Neural cell (in vitro differentiated cells): ENCODE data around the gene ZNF439. TPM values are rescaled to one million over a fixed set of nuclear protein-coding genes. Genes with fewer than 3 reads are reported as not detected.
"Not testable (repeated sequence)": the region's sequence is repeated elsewhere in the genome, so short reads cannot be mapped to it uniquely, and the experiment has no call there.

ENCODE experiments used
- H2AFZ ChIP-seq: fragments of 200-600, 300-800 bp; sonication (generic), shearing (Covaris generic); 2 replicates; pipeline ENCODE4 v1.6.0; 2014; ENCODE audit warnings: low read depth, mild to moderate bottlenecking, antibody characterized with exemption, low read length, moderate library complexity
- H3F3A ChIP-seq: fragments of 200-600 bp; shearing (Covaris generic); 2 replicates; pipeline ENCODE4 v1.6.1; 2016; ENCODE audit warnings: mild to moderate bottlenecking, moderate library complexity, mixed read lengths, antibody characterized with exemption, low read length; ENCODE audit not compliant: insufficient read depth, poor library complexity, severe bottlenecking
- H3K27ac ChIP-seq: fragments of 200-600, 300-800 bp; sonication (generic), shearing (Covaris generic); 2 replicates; pipeline ENCODE4 v1.5.1; 2014; ENCODE audit warnings: mild to moderate bottlenecking, low read length, moderate library complexity
- H3K27me3 ChIP-seq: fragments of 300-800, 200-600 bp; sonication (generic), shearing (Covaris generic); 2 replicates; pipeline ENCODE4 v1.6.0; 2014; ENCODE audit warnings: mild to moderate bottlenecking, low read depth, low read length, moderate library complexity; ENCODE audit not compliant: insufficient read depth
- H3K36me3 ChIP-seq: fragments of 300-800, 200-600 bp; sonication (generic), shearing (Covaris generic); 2 replicates; pipeline ENCODE4 v1.5.1; 2014; ENCODE audit warnings: mild to moderate bottlenecking, antibody characterized with exemption, low read length, moderate library complexity; ENCODE audit not compliant: insufficient read depth
- H3K4me2 ChIP-seq: fragments of 300-800, 200-600 bp; sonication (generic), shearing (Covaris generic); 2 replicates; pipeline ENCODE4 v1.6.0; 2014; ENCODE audit warnings: mild to moderate bottlenecking, low read length
- H3K4me3 ChIP-seq: fragments of 300-800, 200-600 bp; sonication (generic), shearing (Covaris generic); 2 replicates; pipeline ENCODE4 v1.5.1; 2014; ENCODE audit warnings: mild to moderate bottlenecking, low read length, moderate library complexity
- H3K79me2 ChIP-seq: fragments of 200-600 bp; shearing (Covaris generic); replicated peaks from 2 replicates; pipeline ENCODE4 v1.6.0; 2014; ENCODE audit warnings: mild to moderate bottlenecking, low read length, moderate library complexity; ENCODE audit not compliant: insufficient read depth
- H3K9ac ChIP-seq: fragments of 300-800, 200-600 bp; sonication (generic), shearing (Covaris generic); 2 replicates; pipeline ENCODE4 v1.6.1; 2016; ENCODE audit warnings: mild to moderate bottlenecking, low read length, mixed read lengths
- H3K9me2 ChIP-seq: fragments of 200-600 bp; shearing (Covaris generic); 2 replicates; pipeline ENCODE4 v1.6.1; 2016; ENCODE audit warnings: mild to moderate bottlenecking, low read length, mixed read lengths; ENCODE audit not compliant: insufficient read depth
- H3K9me3 ChIP-seq: fragments of 200-600, 300-800 bp; sonication (generic), shearing (Covaris generic); 2 replicates; pipeline ENCODE4 v1.6.1; 2016; ENCODE audit warnings: mild to moderate bottlenecking, mixed run types, low read length, moderate library complexity, mixed read lengths
- H4K20me1 ChIP-seq: fragments of 200-600 bp; shearing (Covaris generic); 2 replicates; pipeline ENCODE4 v1.6.1; 2016; ENCODE audit warnings: mild to moderate bottlenecking, mixed run types; ENCODE audit not compliant: insufficient read depth
- EP300 ChIP-seq: fragments of 450-650 bp; conservative IDR thresholded peaks from 2 replicates; pipeline ENCODE4 v1.6.1; 2014; ENCODE audit warnings: antibody characterized with exemption, mild to moderate bottlenecking, moderate library complexity; ENCODE audit not compliant: poor library complexity, severe bottlenecking
- EZH2 ChIP-seq: fragments of 200-600, 300-800 bp; shearing (Covaris generic), sonication (generic); IDR thresholded peaks from 2 replicates; pipeline ENCODE4 v1.6.1; 2014; ENCODE audit warnings: antibody characterized with exemption, low read length, borderline replicate concordance, mild to moderate bottlenecking; ENCODE audit not compliant: insufficient read depth, poor library complexity, severe bottlenecking
- MXI1 ChIP-seq: fragments of 450-650 bp; conservative IDR thresholded peaks from 2 replicates; pipeline ENCODE4 v1.6.1; 2014; ENCODE audit warnings: antibody characterized with exemption, mild to moderate bottlenecking; ENCODE audit not compliant: poor library complexity, severe bottlenecking
- POLR2AphosphoS5 ChIP-seq: IDR thresholded peaks from 2 replicates; pipeline ENCODE4 v1.6.1; 2012
- RAD21 ChIP-seq: fragments of 450-650 bp; conservative IDR thresholded peaks from 2 replicates; pipeline ENCODE4 v1.6.1; 2014; ENCODE audit warnings: antibody characterized with exemption, mild to moderate bottlenecking, moderate library complexity
- SMC3 ChIP-seq: fragments of 450-650 bp; conservative IDR thresholded peaks from 2 replicates; pipeline ENCODE4 v1.6.1; 2014; ENCODE audit warnings: antibody characterized with exemption, mild to moderate bottlenecking, moderate library complexity; ENCODE audit not compliant: poor library complexity
- TAF1 ChIP-seq: IDR thresholded peaks from 2 replicates; pipeline ENCODE4 v1.6.1; 2012; ENCODE audit warnings: low read depth
- polyA plus RNA-seq: library from polyadenylated mRNA; depleted of rRNA; stranded (reverse); fragments of >200 nt; gene quantifications from 2 replicates; pipeline ENCODE4 v1.2.3, GENCODE V29; 2014
- TF ChIP-seq, protein P1 (sequence below): IDR thresholded peaks from 2 replicates; pipeline ENCODE4 v1.6.1; 2012; ENCODE audit warnings: borderline replicate concordance
- TF ChIP-seq, protein P2 (sequence below): fragments of 450-650 bp; IDR thresholded peaks from 2 replicates; pipeline ENCODE4 v1.5.1; 2014; ENCODE audit warnings: antibody characterized with exemption, mild to moderate bottlenecking, moderate library complexity; ENCODE audit not compliant: poor library complexity, severe bottlenecking

ZNF439 gene
- polyA plus RNA-seq, 1 donor from 2014 or later: 2.0 TPM

DNA sequence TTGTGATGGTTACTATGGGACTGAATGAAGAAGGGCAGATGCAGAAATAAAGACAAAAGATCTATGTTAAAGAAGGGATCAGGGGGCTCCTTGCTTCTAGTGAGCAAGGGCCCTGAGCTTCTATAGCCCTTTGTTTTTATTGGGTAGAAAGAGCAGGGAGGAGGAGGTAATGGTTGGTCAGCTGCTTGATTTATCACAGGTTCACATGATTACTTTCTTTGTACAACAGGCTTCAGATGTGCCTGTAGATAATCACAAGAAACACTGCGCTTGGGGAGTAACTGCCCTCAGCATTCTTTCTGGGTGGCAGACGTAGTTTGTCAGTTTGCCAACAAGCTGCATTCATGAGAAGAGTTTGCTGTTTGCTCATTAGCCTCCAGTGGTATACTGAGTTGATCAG lies 4.8 kb upstream of the ZNF439 start:
- H3K79me2 ChIP-seq: no peaks in the 10 kb centered on the region
- H3K27ac ChIP-seq: no peak overlapping the region
- TF ChIP-seq, protein P1, sequence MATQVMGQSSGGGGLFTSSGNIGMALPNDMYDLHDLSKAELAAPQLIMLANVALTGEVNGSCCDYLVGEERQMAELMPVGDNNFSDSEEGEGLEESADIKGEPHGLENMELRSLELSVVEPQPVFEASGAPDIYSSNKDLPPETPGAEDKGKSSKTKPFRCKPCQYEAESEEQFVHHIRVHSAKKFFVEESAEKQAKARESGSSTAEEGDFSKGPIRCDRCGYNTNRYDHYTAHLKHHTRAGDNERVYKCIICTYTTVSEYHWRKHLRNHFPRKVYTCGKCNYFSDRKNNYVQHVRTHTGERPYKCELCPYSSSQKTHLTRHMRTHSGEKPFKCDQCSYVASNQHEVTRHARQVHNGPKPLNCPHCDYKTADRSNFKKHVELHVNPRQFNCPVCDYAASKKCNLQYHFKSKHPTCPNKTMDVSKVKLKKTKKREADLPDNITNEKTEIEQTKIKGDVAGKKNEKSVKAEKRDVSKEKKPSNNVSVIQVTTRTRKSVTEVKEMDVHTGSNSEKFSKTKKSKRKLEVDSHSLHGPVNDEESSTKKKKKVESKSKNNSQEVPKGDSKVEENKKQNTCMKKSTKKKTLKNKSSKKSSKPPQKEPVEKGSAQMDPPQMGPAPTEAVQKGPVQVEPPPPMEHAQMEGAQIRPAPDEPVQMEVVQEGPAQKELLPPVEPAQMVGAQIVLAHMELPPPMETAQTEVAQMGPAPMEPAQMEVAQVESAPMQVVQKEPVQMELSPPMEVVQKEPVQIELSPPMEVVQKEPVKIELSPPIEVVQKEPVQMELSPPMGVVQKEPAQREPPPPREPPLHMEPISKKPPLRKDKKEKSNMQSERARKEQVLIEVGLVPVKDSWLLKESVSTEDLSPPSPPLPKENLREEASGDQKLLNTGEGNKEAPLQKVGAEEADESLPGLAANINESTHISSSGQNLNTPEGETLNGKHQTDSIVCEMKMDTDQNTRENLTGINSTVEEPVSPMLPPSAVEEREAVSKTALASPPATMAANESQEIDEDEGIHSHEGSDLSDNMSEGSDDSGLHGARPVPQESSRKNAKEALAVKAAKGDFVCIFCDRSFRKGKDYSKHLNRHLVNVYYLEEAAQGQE: no peak
- TF ChIP-seq POLR2AphosphoS5: no peak
- no peak for TF ChIP-seq EZH2
- TF ChIP-seq, protein P2, sequence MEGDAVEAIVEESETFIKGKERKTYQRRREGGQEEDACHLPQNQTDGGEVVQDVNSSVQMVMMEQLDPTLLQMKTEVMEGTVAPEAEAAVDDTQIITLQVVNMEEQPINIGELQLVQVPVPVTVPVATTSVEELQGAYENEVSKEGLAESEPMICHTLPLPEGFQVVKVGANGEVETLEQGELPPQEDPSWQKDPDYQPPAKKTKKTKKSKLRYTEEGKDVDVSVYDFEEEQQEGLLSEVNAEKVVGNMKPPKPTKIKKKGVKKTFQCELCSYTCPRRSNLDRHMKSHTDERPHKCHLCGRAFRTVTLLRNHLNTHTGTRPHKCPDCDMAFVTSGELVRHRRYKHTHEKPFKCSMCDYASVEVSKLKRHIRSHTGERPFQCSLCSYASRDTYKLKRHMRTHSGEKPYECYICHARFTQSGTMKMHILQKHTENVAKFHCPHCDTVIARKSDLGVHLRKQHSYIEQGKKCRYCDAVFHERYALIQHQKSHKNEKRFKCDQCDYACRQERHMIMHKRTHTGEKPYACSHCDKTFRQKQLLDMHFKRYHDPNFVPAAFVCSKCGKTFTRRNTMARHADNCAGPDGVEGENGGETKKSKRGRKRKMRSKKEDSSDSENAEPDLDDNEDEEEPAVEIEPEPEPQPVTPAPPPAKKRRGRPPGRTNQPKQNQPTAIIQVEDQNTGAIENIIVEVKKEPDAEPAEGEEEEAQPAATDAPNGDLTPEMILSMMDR: no peak
- no peak for TF ChIP-seq SMC3
- TF ChIP-seq MXI1: no peak
- no peak for TF ChIP-seq TAF1
- TF ChIP-seq EP300: no peak
- no peak for TF ChIP-seq RAD21
- H3K9me2 ChIP-seq: no peaks in the 10 kb centered on the region
- no peaks in the 10 kb centered on the region for H4K20me1 ChIP-seq
- no peaks in the 10 kb centered on the region for H3K9me3 ChIP-seq
- no peaks in the 10 kb centered on the region for H3F3A ChIP-seq
- no peak overlapping the region for H3K4me2 ChIP-seq
- H3K36me3 ChIP-seq: no peaks in the 10 kb centered on the region
- H3K9ac ChIP-seq: no peak overlapping the region
- no peak overlapping the region for H3K4me3 ChIP-seq
- no peak overlapping the region for H2AFZ ChIP-seq
- H3K27me3 ChIP-seq: no peaks in the 10 kb centered on the region

DNA sequence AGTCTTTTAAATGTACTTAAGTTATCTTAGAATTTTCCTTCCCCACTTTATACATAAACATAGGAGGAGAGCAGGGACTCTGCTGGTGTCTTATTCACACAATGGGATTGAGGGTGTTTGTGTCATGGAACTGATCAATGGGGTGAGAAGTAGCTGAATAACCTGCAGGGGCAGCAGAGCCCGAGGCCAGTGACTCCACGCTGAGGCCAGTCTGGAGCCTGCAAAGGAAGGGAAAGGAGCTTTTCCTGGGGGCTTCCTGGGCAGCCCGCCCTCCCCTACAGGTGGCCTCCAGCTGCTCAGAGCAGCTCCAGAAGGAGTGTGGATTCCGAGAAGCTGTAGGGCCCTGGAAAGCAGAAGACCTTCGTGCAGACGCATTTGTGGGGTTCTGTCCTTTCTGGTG lies 911 bp upstream of the ZNF439 start:
- H3K9me3 ChIP-seq, H3K4me3 ChIP-seq, H3K9ac ChIP-seq, H4K20me1 ChIP-seq, H3K4me2 ChIP-seq, H2AFZ ChIP-seq, H3K36me3 ChIP-seq, H3K27me3 ChIP-seq, H3F3A ChIP-seq, H3K27ac ChIP-seq, H3K9me2 ChIP-seq, H3K79me2 ChIP-seq: not testable (repeated sequence)

DNA sequence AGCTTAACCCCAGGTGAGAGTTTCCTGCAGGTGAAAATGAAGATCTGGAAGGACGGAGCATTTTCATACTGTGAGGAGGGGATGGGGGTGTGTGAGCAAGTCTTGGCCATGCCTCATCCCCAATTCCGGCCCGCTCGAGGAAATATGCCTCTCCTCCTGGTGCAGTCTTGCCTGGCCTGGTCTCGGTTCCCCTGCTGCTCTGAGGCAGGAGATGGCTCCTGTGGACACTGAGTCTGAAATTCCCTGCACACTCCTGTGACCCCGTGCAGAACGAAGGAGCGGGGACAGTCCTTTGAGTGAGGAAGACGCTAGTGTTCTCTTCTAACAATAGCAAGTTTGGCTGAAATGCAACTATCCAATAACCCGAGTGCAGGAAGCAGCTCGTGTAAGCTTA lies 329 bp upstream of the ZNF439 start:
- H3K27me3 ChIP-seq: no peaks in the 10 kb centered on the region
- H3K9me2 ChIP-seq: no peaks in the 10 kb centered on the region
- no peak overlapping the region for H3K9ac ChIP-seq
- H3K36me3 ChIP-seq: no peaks in the 10 kb centered on the region
- H3K9me3 ChIP-seq: no peaks in the 10 kb centered on the region
- no peak overlapping the region for H2AFZ ChIP-seq
- H4K20me1 ChIP-seq: no peaks in the 10 kb centered on the region
- no peaks in the 10 kb centered on the region for H3F3A ChIP-seq
- no peaks in the 10 kb centered on the region for H3K79me2 ChIP-seq
- H3K27ac ChIP-seq: no peak overlapping the region
- TF ChIP-seq, protein P2: no peak
- TF ChIP-seq TAF1: no peak
- no peak for TF ChIP-seq EZH2
- TF ChIP-seq EP300: no peak
- TF ChIP-seq, protein P1: no peak
- TF ChIP-seq POLR2AphosphoS5: no peak
- TF ChIP-seq RAD21: no peak
- no peak for TF ChIP-seq MXI1
- no peak for TF ChIP-seq SMC3
- no peak overlapping the region for H3K4me2 ChIP-seq
- no peak overlapping the region for H3K4me3 ChIP-seq
